Measurements from ENCODE around the gene TP53AIP1.

The TP53AIP1 gene

GRCh38 chr11:128892866-128893565 is 49.7 kb downstream of the TP53AIP1 start:
- H3K27ac ChIP-seq: no peak overlapping the region

DNA sequence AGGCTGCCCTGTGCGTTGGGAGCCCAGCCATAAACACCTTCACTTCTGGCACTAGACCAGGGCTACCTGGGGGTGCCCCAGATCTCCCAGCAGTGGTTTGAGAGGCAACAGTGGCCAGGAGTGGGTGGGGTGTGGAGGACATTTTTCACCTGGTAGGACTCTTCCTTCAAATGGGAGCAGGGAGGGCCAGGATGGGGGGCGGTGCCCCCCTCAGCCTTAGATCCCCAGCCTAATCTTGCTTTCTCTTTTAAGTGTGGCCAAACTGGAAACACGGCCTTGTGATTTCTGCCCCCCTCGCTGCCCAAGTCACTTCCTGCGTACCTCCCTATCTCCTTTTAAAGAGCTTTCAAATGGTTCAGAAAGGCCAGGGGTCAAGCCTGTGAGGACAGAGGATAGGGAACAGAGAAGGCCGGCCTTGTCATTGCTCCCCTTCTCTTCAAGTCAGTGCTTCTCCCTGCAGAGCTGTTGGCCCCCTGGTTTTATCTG is 50.7 kb downstream of the TP53AIP1 start:
- TF ChIP-seq, protein P1, sequence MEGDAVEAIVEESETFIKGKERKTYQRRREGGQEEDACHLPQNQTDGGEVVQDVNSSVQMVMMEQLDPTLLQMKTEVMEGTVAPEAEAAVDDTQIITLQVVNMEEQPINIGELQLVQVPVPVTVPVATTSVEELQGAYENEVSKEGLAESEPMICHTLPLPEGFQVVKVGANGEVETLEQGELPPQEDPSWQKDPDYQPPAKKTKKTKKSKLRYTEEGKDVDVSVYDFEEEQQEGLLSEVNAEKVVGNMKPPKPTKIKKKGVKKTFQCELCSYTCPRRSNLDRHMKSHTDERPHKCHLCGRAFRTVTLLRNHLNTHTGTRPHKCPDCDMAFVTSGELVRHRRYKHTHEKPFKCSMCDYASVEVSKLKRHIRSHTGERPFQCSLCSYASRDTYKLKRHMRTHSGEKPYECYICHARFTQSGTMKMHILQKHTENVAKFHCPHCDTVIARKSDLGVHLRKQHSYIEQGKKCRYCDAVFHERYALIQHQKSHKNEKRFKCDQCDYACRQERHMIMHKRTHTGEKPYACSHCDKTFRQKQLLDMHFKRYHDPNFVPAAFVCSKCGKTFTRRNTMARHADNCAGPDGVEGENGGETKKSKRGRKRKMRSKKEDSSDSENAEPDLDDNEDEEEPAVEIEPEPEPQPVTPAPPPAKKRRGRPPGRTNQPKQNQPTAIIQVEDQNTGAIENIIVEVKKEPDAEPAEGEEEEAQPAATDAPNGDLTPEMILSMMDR (conservative IDR thresholded peaks at IDR 0.05): no peak
- TF ChIP-seq ZFX (IDR thresholded peaks at IDR 0.05): no peak
- H3K27ac ChIP-seq: no peak overlapping the region

More at GRCh38 chr11:128892866-128893565, 49.7 kb downstream of the TP53AIP1 start:
- no peak for TF ChIP-seq ZFX (IDR thresholded peaks at IDR 0.05)
- TF ChIP-seq, protein P1 (conservative IDR thresholded peaks at IDR 0.05): no peak

DNA sequence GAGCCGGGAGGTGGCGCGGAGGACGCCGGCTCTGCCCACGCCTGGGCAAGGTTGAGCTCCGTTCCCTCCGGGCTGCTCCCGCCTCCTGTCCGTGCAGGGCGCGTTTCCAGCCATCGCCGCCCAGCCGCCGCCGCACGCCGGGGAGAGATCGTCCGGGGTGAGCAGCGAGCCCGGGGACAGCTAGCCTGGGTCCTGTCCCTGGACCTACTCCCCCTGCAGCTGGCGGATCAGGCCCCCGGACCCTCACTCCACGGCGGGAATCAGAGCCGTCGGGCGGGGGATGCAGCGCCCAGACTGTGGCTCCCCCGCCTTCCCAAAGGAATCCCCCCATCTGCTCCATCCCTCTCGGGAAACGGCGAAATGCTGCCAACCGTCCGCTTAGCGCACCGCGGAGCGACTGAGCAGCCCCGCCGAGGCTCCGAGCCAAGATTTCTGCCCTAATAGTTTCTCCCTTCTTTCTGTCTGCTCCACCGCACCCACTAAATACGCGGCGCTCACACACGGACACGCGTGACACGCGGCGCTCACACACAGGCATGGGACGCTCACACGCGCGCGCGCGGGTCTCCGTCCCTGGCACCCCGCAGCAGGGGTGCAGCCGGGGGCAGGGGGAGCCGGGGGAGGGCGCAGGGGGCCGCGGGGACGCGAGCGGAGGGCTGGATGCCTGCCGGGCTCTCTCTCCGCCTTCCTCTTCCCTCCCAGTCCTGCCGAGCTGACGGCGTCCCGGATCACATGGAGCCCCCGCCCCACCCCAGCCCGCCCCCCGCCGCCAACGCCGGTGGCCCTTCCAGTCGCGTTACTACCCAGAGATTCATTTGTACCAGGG is 51.9 kb downstream of the TP53AIP1 start, which contains the start of gene KCNJ5:
KCNJ5 (plus strand) TSS at position 814 of the 826 bp plus-strand sequence. CDS start 19,918 bp downstream, outside the sequence.
- TF ChIP-seq, protein P1 (conservative IDR thresholded peaks at IDR 0.05): no peak
- TF ChIP-seq ZFX (IDR thresholded peaks at IDR 0.05): no peak
- H3K27ac ChIP-seq: no peak within 1 kb of the TSS; the same call in 1 of the 2 replicates

- TF ChIP-seq, protein P1 (conservative IDR thresholded peaks at IDR 0.05): no peak
- TF ChIP-seq ZFX (IDR thresholded peaks at IDR 0.05): no peak
- no peak overlapping the region; the same call in 1 of the 2 replicates for H3K27ac ChIP-seq
Observed at GRCh38 chr11:128890216-128890542, 52.5 kb downstream of the TP53AIP1 start.

- H3K27ac ChIP-seq: no peak overlapping the region
- TF ChIP-seq, protein P1 (conservative IDR thresholded peaks at IDR 0.05): no peak
- no peak for TF ChIP-seq ZFX (IDR thresholded peaks at IDR 0.05)
Observed at GRCh38 chr11:128889657-128890213, 52.9 kb downstream of the TP53AIP1 start.

GRCh38 chr11:128888034-128888985 is 54.4 kb downstream of the TP53AIP1 start:
- TF ChIP-seq, protein P1 (conservative IDR thresholded peaks at IDR 0.05): no peak
- no peak for TF ChIP-seq ZFX (IDR thresholded peaks at IDR 0.05)
- H3K27ac ChIP-seq: no peak overlapping the region
